Panc1 (cell line): Measurements from ENCODE around the gene BTN3A1. TPM values are rescaled to one million over a fixed set of nuclear protein-coding genes. Genes with fewer than 3 reads are reported as not detected.

Experiments
- ATAC-seq: fragments of 200-7000 bp; cut with Tn5 transposase; 2 replicates; pipeline ENCODE4 v1.9.1; 2020; ENCODE audit warnings: mild to moderate bottlenecking, moderate library complexity
- BruUV-seq: library from RNA; stranded (reverse); fragments of 400-500 nt; replicated peaks from 2 replicates; lab custom pipeline; 2021; lab: Mats Ljungman, UMichigan
- CTCF ChIA-PET: fragments of 300-600 bp; sonication (Branson Sonifier 250); formaldehyde crosslinking; loops from one replicate; lab custom pipeline; 2022; ENCODE audit warnings: antibody characterized with exemption; lab: Charles Lee
- POLR2A ChIA-PET: fragments of 300-600 bp; sonication (Branson Sonifier 250); formaldehyde crosslinking; loops from one replicate; lab custom pipeline; 2022; ENCODE audit warnings: antibody characterized with exemption; lab: Charles Lee
- DNase-seq: peaks from one replicate; pipeline ENCODE4 v3.0.0-alpha.2; 2010; ENCODE audit warnings: low read depth, low spot score
- H3K27ac ChIP-seq: 2 replicates; pipeline ENCODE4 v1.5.1; 2011; ENCODE audit warnings: mild to moderate bottlenecking, low read length, inconsistent platforms
- H3K27me3 ChIP-seq: fragments of 200-500 bp; sonication (Bioruptor generic); 2 replicates; pipeline ENCODE4 v1.6.0; 2014; ENCODE audit warnings: low read length, inconsistent platforms; ENCODE audit not compliant: control insufficient read depth, insufficient read depth
- H3K36me3 ChIP-seq: fragments of 200-500 bp; sonication (Bioruptor generic); 2 replicates; pipeline ENCODE4 v1.5.1; 2014; ENCODE audit warnings: inconsistent platforms, mild to moderate bottlenecking, low read length, moderate library complexity; ENCODE audit not compliant: control insufficient read depth, insufficient read depth
- H3K4me1 ChIP-seq: 2 replicates; pipeline ENCODE4 v1.5.1; 2011; ENCODE audit warnings: inconsistent platforms, mild to moderate bottlenecking, low read length, moderate library complexity; ENCODE audit not compliant: control insufficient read depth, insufficient read depth
- H3K4me3 ChIP-seq, 2 experiments: 2 replicates each; pipeline ENCODE4 v1.5.1; 2011 to 2012; ENCODE audit warnings: low read depth in 2 of 2, low read length in 2 of 2, mild to moderate bottlenecking in 2 of 2, inconsistent platforms in 1 of 2, moderate library complexity in 1 of 2
- H3K9me3 ChIP-seq: fragments of 200-500 bp; sonication (Bioruptor generic); 2 replicates; pipeline ENCODE4 v1.5.1; 2014; ENCODE audit warnings: low read depth, mild to moderate bottlenecking, inconsistent platforms, low read length, moderate library complexity; ENCODE audit not compliant: control insufficient read depth, insufficient read depth
- POLR2AphosphoS5 ChIP-seq: IDR thresholded peaks from 2 replicates; pipeline ENCODE4 v1.6.1; 2012; ENCODE audit warnings: mild to moderate bottlenecking, low read depth, low read length, moderate library complexity
- SIN3A ChIP-seq: IDR thresholded peaks from 2 replicates; pipeline ENCODE4 v1.6.1; 2012; ENCODE audit warnings: low read depth, mild to moderate bottlenecking, low read length, moderate library complexity, borderline replicate concordance; ENCODE audit not compliant: insufficient read depth
- TCF7L2 ChIP-seq: IDR thresholded peaks from 2 replicates; pipeline ENCODE4 v1.6.1; 2011; ENCODE audit warnings: mild to moderate bottlenecking, low read depth, low read length, inconsistent platforms
- in situ Hi-C: cut with HindIII; loops from 2 replicates; pipeline ENCODE4 v1.10.0; 2016; ENCODE audit warnings: low sequenced_read_pairs, low pct_unique_long_range_greater_than_20kb
- intact Hi-C: fragments of 100-400 bp; cut with micrococcal nuclease; formaldehyde crosslinking; loops from one replicate; pipeline ENCODE4 v1.10.0; 2022; ENCODE audit not compliant: unreplicated experiment
- total RNA-seq: library from RNA; stranded (reverse); gene quantifications from one replicate; pipeline ENCODE4 v1.2.1, GENCODE V29; 2021; ENCODE audit not compliant: unreplicated experiment
- TF ChIP-seq, protein P1 (sequence below), 2 experiments: IDR thresholded peaks; 2 replicates each; pipeline ENCODE4 v1.6.1; 2011 to 2012; ENCODE audit warnings: low read depth in 2 of 2, control low read depth in 1 of 2, low read length in 1 of 2, mild to moderate bottlenecking in 1 of 2, moderate library complexity in 1 of 2; ENCODE audit not compliant: insufficient read depth in 1 of 2
- TF ChIP-seq, protein P2 (sequence below): fragments of 450-650 bp; IDR thresholded peaks from 2 replicates; pipeline ENCODE4 v1.5.1; 2017; ENCODE audit warnings: mild to moderate bottlenecking

Gene BTN3A1
- total RNA-seq, 1 experiment from 2014 or later: 5.0 TPM

DNA sequence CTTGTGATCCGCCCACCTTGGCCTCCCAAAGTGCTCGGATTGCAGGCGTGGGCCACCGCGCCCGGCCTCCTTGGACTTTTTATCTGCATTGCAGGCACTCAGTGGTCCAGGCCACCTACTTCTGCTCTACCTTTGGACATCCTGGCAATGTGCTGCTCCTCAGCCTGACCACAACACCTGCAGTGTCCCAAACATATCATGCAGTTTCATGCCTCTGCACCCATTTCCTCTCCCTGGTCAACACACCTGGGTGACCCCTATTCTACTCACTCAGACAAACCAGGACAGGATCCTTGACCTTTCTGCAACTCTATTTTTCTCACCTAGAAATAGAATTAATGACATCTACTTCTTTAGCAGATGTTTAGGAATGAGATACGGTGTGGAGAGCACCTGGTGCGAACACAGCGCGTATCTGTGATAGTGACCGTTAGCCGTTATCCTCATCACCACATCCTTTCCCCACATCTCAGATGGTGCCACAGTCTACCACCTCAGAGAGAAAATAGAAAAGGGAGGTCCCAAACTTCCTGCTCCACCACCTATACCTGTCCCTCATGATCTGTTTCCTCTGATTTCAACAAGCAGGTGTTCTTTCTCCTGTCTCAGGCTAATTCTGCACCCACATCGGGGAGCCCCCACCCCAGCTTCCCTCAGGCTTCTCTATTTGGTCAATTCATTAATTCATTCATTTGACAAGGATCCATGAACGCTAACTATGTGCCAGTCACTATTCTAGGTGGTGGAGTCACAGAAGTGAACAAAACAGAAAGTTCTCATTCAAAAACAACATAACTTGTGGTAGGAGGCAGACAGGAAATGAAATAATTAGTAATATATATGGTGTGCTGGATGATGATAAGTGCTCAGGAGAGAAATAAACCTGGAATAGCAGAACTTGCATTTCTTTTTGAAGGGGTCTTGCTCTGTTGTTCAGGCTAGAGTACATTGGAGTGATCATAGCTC, 41.3 kb upstream of the BTN3A1 start:
- ATAC-seq (no peak), DNase-seq (no peak)
- Histone ChIP-seq H3K9me3 (no peaks in the 10 kb centered on the region), H3K36me3 (no peaks in the 10 kb centered on the region), H3K27ac (no peak overlapping the region), H3K27me3 (no peaks in the 10 kb centered on the region), H3K4me3 (no peak overlapping the region), H3K4me1 (peaks cover 4% of the 10 kb centered on the region)
- in situ Hi-C loops: no loop called here
- ChIA-PET POLR2A (no interaction called here), CTCF (no interaction called here)
- intact Hi-C loops: no loop called here
- TF ChIP-seq, protein P1, sequence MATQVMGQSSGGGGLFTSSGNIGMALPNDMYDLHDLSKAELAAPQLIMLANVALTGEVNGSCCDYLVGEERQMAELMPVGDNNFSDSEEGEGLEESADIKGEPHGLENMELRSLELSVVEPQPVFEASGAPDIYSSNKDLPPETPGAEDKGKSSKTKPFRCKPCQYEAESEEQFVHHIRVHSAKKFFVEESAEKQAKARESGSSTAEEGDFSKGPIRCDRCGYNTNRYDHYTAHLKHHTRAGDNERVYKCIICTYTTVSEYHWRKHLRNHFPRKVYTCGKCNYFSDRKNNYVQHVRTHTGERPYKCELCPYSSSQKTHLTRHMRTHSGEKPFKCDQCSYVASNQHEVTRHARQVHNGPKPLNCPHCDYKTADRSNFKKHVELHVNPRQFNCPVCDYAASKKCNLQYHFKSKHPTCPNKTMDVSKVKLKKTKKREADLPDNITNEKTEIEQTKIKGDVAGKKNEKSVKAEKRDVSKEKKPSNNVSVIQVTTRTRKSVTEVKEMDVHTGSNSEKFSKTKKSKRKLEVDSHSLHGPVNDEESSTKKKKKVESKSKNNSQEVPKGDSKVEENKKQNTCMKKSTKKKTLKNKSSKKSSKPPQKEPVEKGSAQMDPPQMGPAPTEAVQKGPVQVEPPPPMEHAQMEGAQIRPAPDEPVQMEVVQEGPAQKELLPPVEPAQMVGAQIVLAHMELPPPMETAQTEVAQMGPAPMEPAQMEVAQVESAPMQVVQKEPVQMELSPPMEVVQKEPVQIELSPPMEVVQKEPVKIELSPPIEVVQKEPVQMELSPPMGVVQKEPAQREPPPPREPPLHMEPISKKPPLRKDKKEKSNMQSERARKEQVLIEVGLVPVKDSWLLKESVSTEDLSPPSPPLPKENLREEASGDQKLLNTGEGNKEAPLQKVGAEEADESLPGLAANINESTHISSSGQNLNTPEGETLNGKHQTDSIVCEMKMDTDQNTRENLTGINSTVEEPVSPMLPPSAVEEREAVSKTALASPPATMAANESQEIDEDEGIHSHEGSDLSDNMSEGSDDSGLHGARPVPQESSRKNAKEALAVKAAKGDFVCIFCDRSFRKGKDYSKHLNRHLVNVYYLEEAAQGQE (IDR thresholded peaks at IDR 0.05; ENCODE audit: insufficient read depth in 1 of 2, low read depth in 2 of 2, low read length in 1 of 2): no peak
- TF ChIP-seq SIN3A (no peak), POLR2AphosphoS5 (no peak), TCF7L2 (no peak)
- TF ChIP-seq, protein P2, sequence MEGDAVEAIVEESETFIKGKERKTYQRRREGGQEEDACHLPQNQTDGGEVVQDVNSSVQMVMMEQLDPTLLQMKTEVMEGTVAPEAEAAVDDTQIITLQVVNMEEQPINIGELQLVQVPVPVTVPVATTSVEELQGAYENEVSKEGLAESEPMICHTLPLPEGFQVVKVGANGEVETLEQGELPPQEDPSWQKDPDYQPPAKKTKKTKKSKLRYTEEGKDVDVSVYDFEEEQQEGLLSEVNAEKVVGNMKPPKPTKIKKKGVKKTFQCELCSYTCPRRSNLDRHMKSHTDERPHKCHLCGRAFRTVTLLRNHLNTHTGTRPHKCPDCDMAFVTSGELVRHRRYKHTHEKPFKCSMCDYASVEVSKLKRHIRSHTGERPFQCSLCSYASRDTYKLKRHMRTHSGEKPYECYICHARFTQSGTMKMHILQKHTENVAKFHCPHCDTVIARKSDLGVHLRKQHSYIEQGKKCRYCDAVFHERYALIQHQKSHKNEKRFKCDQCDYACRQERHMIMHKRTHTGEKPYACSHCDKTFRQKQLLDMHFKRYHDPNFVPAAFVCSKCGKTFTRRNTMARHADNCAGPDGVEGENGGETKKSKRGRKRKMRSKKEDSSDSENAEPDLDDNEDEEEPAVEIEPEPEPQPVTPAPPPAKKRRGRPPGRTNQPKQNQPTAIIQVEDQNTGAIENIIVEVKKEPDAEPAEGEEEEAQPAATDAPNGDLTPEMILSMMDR: no peak
- BruUV-seq: no TSS peak

DNA sequence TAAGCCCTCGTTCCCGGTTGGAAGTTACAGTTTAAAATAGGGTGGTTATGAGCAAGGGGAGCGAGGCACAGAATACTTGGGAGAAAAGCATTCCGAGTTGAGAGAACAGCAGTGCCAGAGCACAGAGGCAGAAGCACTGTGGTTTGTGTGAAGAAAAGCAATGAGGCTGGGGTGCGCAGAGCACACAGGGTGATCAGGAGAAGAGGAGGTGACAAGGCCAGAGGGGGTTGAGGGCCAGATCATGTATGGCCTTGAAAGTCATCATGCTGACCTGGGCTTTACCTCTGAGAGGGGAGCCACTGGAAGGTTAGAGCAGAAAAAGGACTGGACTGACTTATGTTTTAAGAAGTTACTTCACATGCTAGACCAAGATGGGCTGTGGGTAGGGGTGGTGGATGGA, 40.5 kb upstream of the BTN3A1 start:
- H3K27ac ChIP-seq: no peak overlapping the region
- no TSS peak for BruUV-seq
- H3K4me1 ChIP-seq: peaks cover 4% of the 10 kb centered on the region
- no peaks in the 10 kb centered on the region for H3K9me3 ChIP-seq
- DNase-seq (no peak), ATAC-seq (no peak)
- no peak for TF ChIP-seq POLR2AphosphoS5
- TF ChIP-seq, protein P2: no peak
- H3K27me3 ChIP-seq: no peaks in the 10 kb centered on the region
- H3K36me3 ChIP-seq: no peaks in the 10 kb centered on the region
- intact Hi-C loops (no loop called here), in situ Hi-C loops (no loop called here)
- H3K4me3 ChIP-seq: no peak overlapping the region
- POLR2A ChIA-PET: no interaction called here
- CTCF ChIA-PET: no interaction called here
